Measurements from ENCODE around the gene RAP1A.

DNA sequence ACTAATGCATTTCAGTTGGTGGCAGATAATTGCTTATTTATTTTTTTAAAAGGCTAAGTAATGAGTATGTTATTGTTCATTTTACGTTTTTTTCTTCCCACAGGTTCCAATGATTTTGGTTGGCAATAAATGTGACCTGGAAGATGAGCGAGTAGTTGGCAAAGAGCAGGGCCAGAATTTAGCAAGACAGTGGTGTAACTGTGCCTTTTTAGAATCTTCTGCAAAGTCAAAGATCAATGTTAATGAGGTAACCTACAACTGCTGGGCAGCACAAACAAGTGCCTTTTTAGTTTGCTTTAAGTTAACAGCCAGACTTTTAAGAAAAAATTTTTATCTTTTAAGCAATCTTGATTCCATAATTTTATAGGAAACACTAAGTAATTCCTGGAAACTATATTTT is 84.7 kb downstream of the RAP1A start:
- TF ChIP-seq FOXA1 (IDR thresholded peaks at IDR 0.05) (no peak), SUZ12 (IDR thresholded peaks at IDR 0.05) (no peak), BHLHE40 (IDR thresholded peaks at IDR 0.05; ENCODE audit: borderline replicate concordance) (no peak), ELF4 (IDR thresholded peaks at IDR 0.05) (no peak), CTBP1 (IDR thresholded peaks at IDR 0.05; ENCODE audit: borderline replicate concordance) (no peak), ZNF384 (IDR thresholded peaks at IDR 0.05) (no peak), FOXM1 (IDR thresholded peaks at IDR 0.05; ENCODE audit: borderline replicate concordance) (no peak)
- TF ChIP-seq, protein P1, sequence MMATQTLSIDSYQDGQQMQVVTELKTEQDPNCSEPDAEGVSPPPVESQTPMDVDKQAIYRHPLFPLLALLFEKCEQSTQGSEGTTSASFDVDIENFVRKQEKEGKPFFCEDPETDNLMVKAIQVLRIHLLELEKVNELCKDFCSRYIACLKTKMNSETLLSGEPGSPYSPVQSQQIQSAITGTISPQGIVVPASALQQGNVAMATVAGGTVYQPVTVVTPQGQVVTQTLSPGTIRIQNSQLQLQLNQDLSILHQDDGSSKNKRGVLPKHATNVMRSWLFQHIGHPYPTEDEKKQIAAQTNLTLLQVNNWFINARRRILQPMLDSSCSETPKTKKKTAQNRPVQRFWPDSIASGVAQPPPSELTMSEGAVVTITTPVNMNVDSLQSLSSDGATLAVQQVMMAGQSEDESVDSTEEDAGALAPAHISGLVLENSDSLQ (IDR thresholded peaks at IDR 0.05) = no peak

Measured in HEK293T (cell line).